ENCODE measurements around the gene EZR. TPM values are rescaled to one million over a fixed set of nuclear protein-coding genes. Genes with fewer than 3 reads are reported as not detected.

EZR gene
- total RNA-seq, 2 experiments from 2014 or later: 201 to 210 TPM

- Mint-ChIP-seq H3K9me3 (peaks cover 10% of the 10 kb centered on the region), H3K4me3 (no peak overlapping the region), H3K27me3 (no peaks in the 10 kb centered on the region), H3K36me3 (ENCODE audit: low read depth) (peaks cover 66% of the 10 kb centered on the region), H3K4me1 (peaks cover 11% of the 10 kb centered on the region), H3K27ac (no peak overlapping the region)
- CTCF ChIA-PET: interaction anchor here (1.3 to 1.4 kb wide), 2 partner anchors 12 to 39 kb away, joined by 3 read pairs; no protein-coding TSS in a partner anchor
- POLR2A ChIA-PET: no interaction called here
- DNase-seq: no peak
Measured at GRCh38 chr6:158730541-158730907, 88.6 kb downstream of the EZR start.

GRCh38 chr6:158729906-158730540 is 89.1 kb downstream of the EZR start:
- CTCF ChIA-PET: interaction anchor here (1.3 kb wide), 1 partner anchor 39 kb away, joined by 3 read pairs; no protein-coding TSS in a partner anchor
- no peaks in the 10 kb centered on the region for H3K27me3 Mint-ChIP-seq
- peaks cover 8% of the 10 kb centered on the region for H3K4me1 Mint-ChIP-seq
- POLR2A ChIA-PET: no interaction called here
- H3K9me3 Mint-ChIP-seq: peaks cover 10% of the 10 kb centered on the region
- H3K36me3 Mint-ChIP-seq (ENCODE audit: low read depth): peaks cover 64% of the 10 kb centered on the region
- DNase-seq: no peak
- no peak overlapping the region for H3K4me3 Mint-ChIP-seq
- H3K27ac Mint-ChIP-seq: no peak overlapping the region

- Mint-ChIP-seq H3K27ac (no peak overlapping the region), H3K36me3 (ENCODE audit: low read depth) (peaks cover 51% of the 10 kb centered on the region), H3K4me1 (peaks cover 14% of the 10 kb centered on the region), H3K4me3 (no peak overlapping the region), H3K9me3 (peaks cover 2% of the 10 kb centered on the region), H3K27me3 (no peaks in the 10 kb centered on the region)
- DNase-seq: no peak
- ChIA-PET POLR2A (no interaction called here), CTCF (interaction anchor here (0.6 to 1.5 kb wide), 2 partner anchors 14 to 22 kb away, joined by 3 to 4 read pairs; no protein-coding TSS in a partner anchor)
Measured at GRCh38 chr6:158725704-158726103, 93.5 kb downstream of the EZR start.

DNA sequence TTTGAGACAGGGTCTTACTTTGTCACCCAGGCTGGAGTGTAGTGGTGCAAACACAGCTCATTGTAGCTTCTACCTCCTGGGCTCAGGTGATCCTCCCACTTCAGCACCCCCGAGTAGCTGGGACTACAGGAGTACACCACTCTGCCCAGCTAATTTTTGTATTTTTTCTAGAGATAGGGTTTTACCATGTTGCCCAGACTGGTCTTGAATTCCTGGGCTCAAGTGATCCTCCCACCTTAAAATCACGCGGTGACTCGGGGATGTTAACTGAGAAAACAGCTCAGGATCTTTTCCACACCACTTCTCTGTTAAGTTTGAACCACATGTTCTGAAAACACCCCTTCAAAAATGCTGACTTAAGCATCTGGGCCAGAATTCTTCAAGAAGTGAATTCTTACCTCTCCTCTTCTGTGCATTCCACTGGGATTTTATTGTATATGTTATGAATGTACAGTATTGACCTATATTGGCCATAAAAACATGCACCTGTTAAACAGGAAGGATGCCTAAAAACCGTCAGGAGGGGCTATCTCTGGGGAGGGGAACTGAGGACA is 96.9 kb downstream of the EZR start:
- POLR2A ChIA-PET: interaction anchor here (0.6 kb wide), 2 partner anchors 84 to 285 kb away, joined by 4 to 5 read pairs; no protein-coding TSS in a partner anchor
- Mint-ChIP-seq H3K4me3 (no peak overlapping the region), H3K27ac (no peak overlapping the region), H3K36me3 (ENCODE audit: low read depth) (peaks cover 54% of the 10 kb centered on the region), H3K4me1 (peaks cover 47% of the 10 kb centered on the region), H3K27me3 (no peaks in the 10 kb centered on the region), H3K9me3 (no peaks in the 10 kb centered on the region)
- DNase-seq: no peak
- CTCF ChIA-PET: interaction anchor here (0.6 to 0.8 kb wide), 3 partner anchors 31 to 168 kb away, joined by 3 read pairs; no protein-coding TSS in a partner anchor

GRCh38 chr6:158718461-158719046 is 100.6 kb downstream of the EZR start:
- H3K36me3 Mint-ChIP-seq (ENCODE audit: low read depth): peaks cover 55% of the 10 kb centered on the region
- POLR2A ChIA-PET: no interaction called here

DNA sequence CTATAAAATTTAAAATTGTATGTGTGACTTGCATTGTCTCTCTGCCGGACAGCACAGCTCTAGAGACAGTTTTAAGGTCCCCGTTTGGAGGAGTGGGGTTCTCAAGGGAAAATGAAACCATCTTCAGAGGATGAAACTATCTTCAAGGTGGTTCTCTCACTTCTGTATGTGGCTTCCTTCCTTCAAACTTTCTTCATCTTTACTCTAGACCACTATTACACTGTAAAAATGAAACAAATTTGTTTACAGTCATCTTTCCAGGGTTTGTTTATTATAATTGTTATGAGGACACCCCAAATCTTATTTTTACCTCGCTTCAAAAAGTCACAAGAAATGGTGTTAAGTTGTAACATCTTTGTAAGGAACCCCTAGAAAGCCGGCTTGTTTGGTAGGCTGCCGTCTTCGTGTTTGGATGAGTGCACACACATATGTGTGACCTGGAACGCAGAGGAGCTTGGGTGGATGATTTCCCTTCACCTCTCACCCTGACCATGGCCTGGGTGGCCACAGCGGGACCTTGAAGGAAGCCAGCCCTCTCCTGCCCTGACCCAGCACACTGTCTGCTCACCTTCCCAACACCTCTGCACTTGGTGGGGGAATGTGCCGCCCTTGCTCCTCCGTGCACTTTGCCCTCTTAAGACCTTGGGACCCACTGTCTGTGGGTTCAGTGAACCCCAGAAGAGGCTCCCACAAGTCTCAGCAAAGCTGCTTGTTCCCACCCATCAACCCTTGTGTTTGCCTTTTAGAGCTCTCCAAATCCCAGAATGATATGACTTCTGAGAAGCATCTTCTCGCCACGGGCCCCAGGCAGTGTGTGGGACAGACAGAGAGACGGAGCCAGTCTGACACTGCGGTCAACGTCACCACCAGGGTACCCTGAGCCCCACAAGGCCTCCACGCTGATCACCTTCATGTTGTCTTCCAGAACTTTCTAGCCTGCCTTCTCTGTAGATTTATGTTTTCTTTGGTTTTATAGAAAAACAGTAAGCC is 101.5 kb downstream of the EZR start:
- DNase-seq: peak; percentile 45
- no peaks in the 10 kb centered on the region for H3K9me3 Mint-ChIP-seq
- H3K4me1 Mint-ChIP-seq: peaks cover 80% of the 10 kb centered on the region
- POLR2A ChIA-PET: no interaction called here
- CTCF ChIA-PET: interaction anchor here (0.6 to 1.7 kb wide), 3 partner anchors 10 to 253 kb away, joined by 3 read pairs; no protein-coding TSS in a partner anchor
- peak overlapping the region; percentile 46 for H3K4me3 Mint-ChIP-seq
- H3K27me3 Mint-ChIP-seq: no peaks in the 10 kb centered on the region
- H3K36me3 Mint-ChIP-seq (ENCODE audit: low read depth): peaks cover 60% of the 10 kb centered on the region
- H3K27ac Mint-ChIP-seq: peak overlapping the region; percentile 93

More at GRCh38 chr6:158718461-158719046, 100.6 kb downstream of the EZR start:
- Mint-ChIP-seq H3K4me1 (peaks cover 73% of the 10 kb centered on the region), H3K27me3 (no peaks in the 10 kb centered on the region), H3K9me3 (no peaks in the 10 kb centered on the region), H3K27ac (peak overlapping the region; percentile 93), H3K4me3 (no peak overlapping the region)
- CTCF ChIA-PET: interaction anchor here (0.5 to 1.3 kb wide), 6 partner anchors 11 to 883 kb away, joined by 3 to 6 read pairs (median 3); no protein-coding TSS in a partner anchor
- DNase-seq: no peak

Small RNA genes within 50 kb of the gene (microRNA-seq; reads per million reads assigned to microRNA genes)
- 0.63 reads per million for gene MIR3918 (ENCODE audit: borderline microRNAs expressed, borderline replicate concordance)

Other genes with a start within 250 kb of the EZR start
- 100 to 1,000 TPM in 1 of 2 experiments, 10 to 100 TPM in 1; 81.4 to 102 TPM for gene DYNLT1, start 174.6 kb downstream of the EZR start, total RNA-seq
- 10 to 100 TPM; 25.8 to 26.9 TPM for gene SYTL3, start 169.3 kb downstream of the EZR start, total RNA-seq
- gene RSPH3, start 180.8 kb upstream of the EZR start, total RNA-seq: 1 to 10 TPM; 2.4 to 2.9 TPM
- gene TAGAP, start 225.6 kb upstream of the EZR start, total RNA-seq: 10 to 100 TPM; 60.3 to 67.9 TPM